HG02938 (cell line): ENCODE results near the gene MCC.

Source experiments
- ATAC-seq: cut with Tn5 transposase; IDR thresholded peaks from one replicate; pipeline ENCODE4 v1.9.1; 2021; ENCODE audit warnings: mild to moderate bottlenecking, moderate library complexity; ENCODE audit not compliant: unreplicated experiment

MCC gene

GRCh38 chr5:113373426-113373825 is 114.8 kb downstream of the MCC start:
- no peak for ATAC-seq

GRCh38 chr5:113371721-113372196 is 116.5 kb downstream of the MCC start:
- ATAC-seq, result no peak

- ATAC-seq, result no peak
These were observed 120.7 kb downstream of the MCC start for GRCh38 chr5:113367586-113367985.

GRCh38 chr5:113364466-113364865 is 123.8 kb downstream of the MCC start:
- no peak for ATAC-seq

GRCh38 chr5:113361701-113362100 is 126.6 kb downstream of the MCC start:
- ATAC-seq, result no peak

- no peak for ATAC-seq
These were observed 128.8 kb downstream of the MCC start for GRCh38 chr5:113359419-113359818.

GRCh38 chr5:113358696-113359095 is 129.6 kb downstream of the MCC start:
- ATAC-seq, result no peak

- no peak for ATAC-seq
These were observed 130.4 kb downstream of the MCC start for GRCh38 chr5:113357696-113358476.

GRCh38 chr5:113356487-113356886 is 131.8 kb downstream of the MCC start:
- ATAC-seq, result no peak

- ATAC-seq, result no peak
These were observed 134.2 kb downstream of the MCC start for GRCh38 chr5:113354055-113354454.

GRCh38 chr5:113347572-113347971 is 140.7 kb downstream of the MCC start:
- ATAC-seq, result no peak

GRCh38 chr5:113344973-113345940 is 143.0 kb downstream of the MCC start:
- ATAC-seq, result no peak

GRCh38 chr5:113343343-113343742 is 144.9 kb downstream of the MCC start:
- ATAC-seq, result no peak

GRCh38 chr5:113340537-113340936 is 147.7 kb downstream of the MCC start:
- no peak for ATAC-seq

GRCh38 chr5:113338628-113339027 is 149.6 kb downstream of the MCC start:
- ATAC-seq, result no peak

- no peak for ATAC-seq
These were observed 150.5 kb downstream of the MCC start for GRCh38 chr5:113337515-113338415.

GRCh38 chr5:113336975-113337374 is 151.3 kb downstream of the MCC start:
- ATAC-seq, result no peak

- no peak for ATAC-seq
These were observed 154.8 kb downstream of the MCC start for GRCh38 chr5:113333411-113333810.

- no peak for ATAC-seq
These were observed 157.1 kb downstream of the MCC start for GRCh38 chr5:113331209-113331551.

- ATAC-seq, result peak; percentile 75
These were observed 157.6 kb downstream of the MCC start for GRCh38 chr5:113330533-113331208.
